ENCODE measurements around the gene PLXNC1. TPM values are rescaled to one million over a fixed set of nuclear protein-coding genes. Genes with fewer than 3 reads are reported as not detected.
A peak's percentile ranks its signal among the peaks of the same experiment; 100 is the strongest.

Gene PLXNC1
- total RNA-seq, 5 donors from 2014 or later (not counting 1 experiment from before 2014, with no cell fraction given), result 12.9 to 23.9 (median 19.2) TPM

DNA sequence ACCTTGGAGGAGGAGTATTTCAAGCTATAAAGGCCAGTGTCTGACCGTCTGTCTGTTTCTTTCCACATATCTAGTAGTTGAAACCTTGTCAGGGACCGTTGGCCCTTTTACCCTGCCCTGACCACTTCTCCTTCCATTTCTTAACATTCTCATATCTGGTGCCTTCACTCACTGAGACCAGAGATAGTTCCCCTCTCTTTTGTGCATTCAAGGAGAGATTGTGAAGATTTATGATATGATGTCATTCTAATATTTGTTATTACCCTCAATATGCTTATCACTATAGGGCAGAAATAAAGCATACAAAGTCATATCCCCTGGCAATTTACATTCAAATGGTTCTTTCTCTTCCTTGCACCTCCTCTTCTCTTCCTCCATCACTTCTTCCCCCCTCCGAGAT, 83.3 kb downstream of the PLXNC1 start:
- Histone ChIP-seq H3K27ac (ENCODE audit: low read length) (no peak overlapping the region), H3K9me3 (no peaks in the 10 kb centered on the region), H3K36me3 (ENCODE audit: control insufficient read depth in 2 of 2, extremely low read depth in 1 of 2, insufficient read depth in 1 of 2, low read length in 1 of 2) (no peaks in the 10 kb centered on the region), H3K4me1 (ENCODE audit: control insufficient read depth in 1 of 2, extremely low read depth in 1 of 2, insufficient read depth in 2 of 2, low read length in 2 of 2) (peaks cover 11 to 13% of the 10 kb centered on the region in 2 experiments), H3K4me3 (ENCODE audit: control insufficient read depth in 1 of 2, extremely low read depth in 1 of 2, low read length in 1 of 2) (no peak overlapping the region), H3K27me3 (replicated peaks in 1 of 2; ENCODE audit: control insufficient read depth in 2 of 2, extremely low read depth in 1 of 2, insufficient read depth in 2 of 2, low read length in 1 of 2) (no peaks in the 10 kb centered on the region)
- DNase-seq (no peak), ATAC-seq (replicated peaks in 1 of 4) (no peak)
- no peak overlapping the region for H3K4me3 Mint-ChIP-seq
- POLR2A ChIA-PET, result no interaction called here
- peak overlapping the region in 1 of 2 donors; percentile 1 for H3K27ac Mint-ChIP-seq
- 100% methylated on average over 1 of the region's 3 CpGs for WGBS (ENCODE audit: insufficient coverage)
- peaks cover 54% of the 10 kb centered on the region for H3K36me3 Mint-ChIP-seq
- no peaks in the 10 kb centered on the region for H3K27me3 Mint-ChIP-seq
- H3K9me3 Mint-ChIP-seq, result no peaks in the 10 kb centered on the region
- CTCF ChIA-PET, result interaction anchor here in 1 of 2 donors (1.2 kb wide), 1 partner anchor 97 kb away, joined by 3 read pairs; no protein-coding TSS in a partner anchor
- peaks cover 17 to 22% (median 18%) of the 10 kb centered on the region in 3 donors for H3K4me1 Mint-ChIP-seq

DNA sequence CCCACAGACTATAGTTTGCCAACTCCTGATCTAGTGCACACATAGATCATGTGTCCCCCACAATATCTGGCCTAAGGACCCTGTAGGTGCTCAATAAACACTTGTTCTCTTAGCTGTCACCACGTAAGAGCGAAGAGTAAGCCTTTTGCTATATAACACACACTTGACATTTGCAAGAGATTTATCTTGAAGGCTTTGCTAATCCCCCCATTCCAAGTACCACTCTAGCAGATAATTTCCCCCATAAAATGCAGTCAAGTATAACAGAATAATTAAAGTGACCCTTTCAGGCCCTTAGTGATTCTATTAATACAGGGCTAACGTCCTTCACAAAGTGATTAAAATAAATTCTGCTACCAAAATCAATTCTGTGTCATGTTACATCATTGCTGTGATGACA, 87.5 kb downstream of the PLXNC1 start:
- Histone ChIP-seq H3K27ac (ENCODE audit: low read length) (no peak overlapping the region), H3K4me1 (ENCODE audit: control insufficient read depth in 1 of 2, extremely low read depth in 1 of 2, insufficient read depth in 2 of 2, low read length in 2 of 2) (peaks cover 4% of the 10 kb centered on the region in 2 experiments), H3K9me3 (no peaks in the 10 kb centered on the region), H3K27me3 (replicated peaks in 1 of 2; ENCODE audit: control insufficient read depth in 2 of 2, extremely low read depth in 1 of 2, insufficient read depth in 2 of 2, low read length in 1 of 2) (no peaks in the 10 kb centered on the region), H3K4me3 (ENCODE audit: control insufficient read depth in 1 of 2, extremely low read depth in 1 of 2, low read length in 1 of 2) (no peak overlapping the region), H3K36me3 (ENCODE audit: control insufficient read depth in 2 of 2, extremely low read depth in 1 of 2, insufficient read depth in 1 of 2, low read length in 1 of 2) (peaks cover 0 to 11% of the 10 kb centered on the region in 2 donors)
- Mint-ChIP-seq H3K36me3 (peaks cover 57% of the 10 kb centered on the region), H3K27me3 (no peaks in the 10 kb centered on the region), H3K27ac (no peak overlapping the region), H3K4me3 (no peak overlapping the region), H3K9me3 (no peaks in the 10 kb centered on the region), H3K4me1 (peaks cover 5 to 8% (median 7%) of the 10 kb centered on the region in 3 donors)
- WGBS (ENCODE audit: insufficient coverage), result 80% methylated on average over 1 of the region's 3 CpGs
- CTCF ChIA-PET, result no interaction called here
- POLR2A ChIA-PET, result no interaction called here
- no peak for DNase-seq
- no peak for ATAC-seq (replicated peaks in 1 of 4)

GRCh38 chr12:94239332-94239993, 91.1 kb downstream of the PLXNC1 start:
- Histone ChIP-seq H3K4me1 (ENCODE audit: control insufficient read depth in 1 of 2, extremely low read depth in 1 of 2, insufficient read depth in 2 of 2, low read length in 2 of 2) (peaks cover 0 to 6% of the 10 kb centered on the region in 2 experiments), H3K4me3 (ENCODE audit: control insufficient read depth in 1 of 2, extremely low read depth in 1 of 2, low read length in 1 of 2) (no peak overlapping the region), H3K27ac (ENCODE audit: low read length) (no peak overlapping the region), H3K27me3 (replicated peaks in 1 of 2; ENCODE audit: control insufficient read depth in 2 of 2, extremely low read depth in 1 of 2, insufficient read depth in 2 of 2, low read length in 1 of 2) (no peaks in the 10 kb centered on the region), H3K9me3 (no peaks in the 10 kb centered on the region), H3K36me3 (ENCODE audit: control insufficient read depth in 2 of 2, extremely low read depth in 1 of 2, insufficient read depth in 1 of 2, low read length in 1 of 2) (peaks cover 0 to 11% of the 10 kb centered on the region in 2 donors)
- Mint-ChIP-seq H3K27me3 (no peaks in the 10 kb centered on the region), H3K27ac (no peak overlapping the region), H3K4me3 (no peak overlapping the region), H3K36me3 (peaks cover 60% of the 10 kb centered on the region), H3K9me3 (no peaks in the 10 kb centered on the region), H3K4me1 (peaks cover 6 to 19% (median 8%) of the 10 kb centered on the region in 3 donors)
- DNase-seq, result no peak
- ATAC-seq (replicated peaks in 1 of 4), result no peak
- WGBS (ENCODE audit: insufficient coverage), result 92% methylated on average over 7 of the region's 7 CpGs
- ChIA-PET CTCF (no interaction called here), POLR2A (interaction anchor here in 1 of 2 donors (0.7 kb wide), 1 partner anchor 1305 kb away, joined by 4 read pairs; no protein-coding TSS in a partner anchor)

DNA sequence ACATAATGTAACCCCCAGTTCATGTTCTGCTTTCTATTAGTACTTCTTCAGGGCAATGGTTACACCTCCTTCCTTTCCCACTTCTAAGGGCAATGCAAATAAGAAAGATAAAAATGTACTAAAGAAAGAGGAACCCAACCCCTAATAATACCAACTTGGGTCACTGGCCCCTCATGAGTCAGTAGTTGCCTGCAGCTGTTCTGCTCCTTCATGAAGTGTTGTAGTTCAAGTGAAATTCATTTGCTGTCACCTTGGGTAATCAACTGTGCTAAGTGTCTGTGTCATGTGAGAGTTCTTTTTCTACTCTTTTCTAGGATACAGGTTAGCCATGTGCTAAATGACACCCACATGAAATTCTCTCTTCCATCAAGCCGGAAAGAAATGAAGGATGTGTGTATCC, 91.8 kb downstream of the PLXNC1 start:
- DNase-seq, result peak in 1 of 35 experiments; percentile 9
- Histone ChIP-seq H3K9me3 (no peaks in the 10 kb centered on the region), H3K27me3 (replicated peaks in 1 of 2; ENCODE audit: control insufficient read depth in 2 of 2, extremely low read depth in 1 of 2, insufficient read depth in 2 of 2, low read length in 1 of 2) (no peaks in the 10 kb centered on the region), H3K27ac (ENCODE audit: low read length) (no peak overlapping the region), H3K4me1 (ENCODE audit: control insufficient read depth in 1 of 2, extremely low read depth in 1 of 2, insufficient read depth in 2 of 2, low read length in 2 of 2) (peaks cover 0 to 13% of the 10 kb centered on the region in 2 experiments), H3K4me3 (ENCODE audit: control insufficient read depth in 1 of 2, extremely low read depth in 1 of 2, low read length in 1 of 2) (no peak overlapping the region), H3K36me3 (ENCODE audit: control insufficient read depth in 2 of 2, extremely low read depth in 1 of 2, insufficient read depth in 1 of 2, low read length in 1 of 2) (peaks cover 0 to 11% of the 10 kb centered on the region in 2 donors)
- Mint-ChIP-seq H3K36me3 (peaks cover 55% of the 10 kb centered on the region), H3K27me3 (no peaks in the 10 kb centered on the region), H3K4me3 (no peak overlapping the region), H3K4me1 (peaks cover 13 to 26% (median 15%) of the 10 kb centered on the region in 3 donors), H3K9me3 (no peaks in the 10 kb centered on the region), H3K27ac (no peak overlapping the region)
- no peak for ATAC-seq (replicated peaks in 1 of 4)
- CTCF ChIA-PET, result no interaction called here
- POLR2A ChIA-PET, result interaction anchor here in 1 of 2 donors (0.7 kb wide), 1 partner anchor 1305 kb away, joined by 4 read pairs; no protein-coding TSS in a partner anchor
- no CpG with 5 or more reads among the region's 1 CpG for WGBS (ENCODE audit: insufficient coverage)

- no peaks in the 10 kb centered on the region for H3K27me3 ChIP-seq (replicated peaks in 1 of 2; ENCODE audit: control insufficient read depth in 2 of 2, extremely low read depth in 1 of 2, insufficient read depth in 2 of 2, low read length in 1 of 2)
- ChIA-PET CTCF (no interaction called here), POLR2A (no interaction called here)
- H3K36me3 ChIP-seq (ENCODE audit: control insufficient read depth in 2 of 2, extremely low read depth in 1 of 2, insufficient read depth in 1 of 2, low read length in 1 of 2), result peaks cover 0 to 18% of the 10 kb centered on the region in 2 donors
- H3K4me3 Mint-ChIP-seq, result no peak overlapping the region
- H3K9me3 ChIP-seq, result no peaks in the 10 kb centered on the region
- H3K4me1 ChIP-seq (ENCODE audit: control insufficient read depth in 1 of 2, extremely low read depth in 1 of 2, insufficient read depth in 2 of 2, low read length in 2 of 2), result peaks cover 0 to 27% of the 10 kb centered on the region in 2 experiments
- peaks cover 46% of the 10 kb centered on the region for H3K36me3 Mint-ChIP-seq
- peaks cover 22 to 41% (median 24%) of the 10 kb centered on the region in 3 donors for H3K4me1 Mint-ChIP-seq
- DNase-seq (no peak), ATAC-seq (replicated peaks in 1 of 4) (no peak)
- no peaks in the 10 kb centered on the region for H3K9me3 Mint-ChIP-seq
- H3K4me3 ChIP-seq (ENCODE audit: control insufficient read depth in 1 of 2, extremely low read depth in 1 of 2, low read length in 1 of 2), result no peak overlapping the region
- no peak overlapping the region for H3K27ac ChIP-seq (ENCODE audit: low read length)
- WGBS (ENCODE audit: insufficient coverage), result 91% methylated on average over 6 of the region's 6 CpGs
- H3K27ac Mint-ChIP-seq, result no peak overlapping the region
- no peaks in the 10 kb centered on the region for H3K27me3 Mint-ChIP-seq
Observed at GRCh38 chr12:94242901-94243300, 94.5 kb downstream of the PLXNC1 start.

DNA sequence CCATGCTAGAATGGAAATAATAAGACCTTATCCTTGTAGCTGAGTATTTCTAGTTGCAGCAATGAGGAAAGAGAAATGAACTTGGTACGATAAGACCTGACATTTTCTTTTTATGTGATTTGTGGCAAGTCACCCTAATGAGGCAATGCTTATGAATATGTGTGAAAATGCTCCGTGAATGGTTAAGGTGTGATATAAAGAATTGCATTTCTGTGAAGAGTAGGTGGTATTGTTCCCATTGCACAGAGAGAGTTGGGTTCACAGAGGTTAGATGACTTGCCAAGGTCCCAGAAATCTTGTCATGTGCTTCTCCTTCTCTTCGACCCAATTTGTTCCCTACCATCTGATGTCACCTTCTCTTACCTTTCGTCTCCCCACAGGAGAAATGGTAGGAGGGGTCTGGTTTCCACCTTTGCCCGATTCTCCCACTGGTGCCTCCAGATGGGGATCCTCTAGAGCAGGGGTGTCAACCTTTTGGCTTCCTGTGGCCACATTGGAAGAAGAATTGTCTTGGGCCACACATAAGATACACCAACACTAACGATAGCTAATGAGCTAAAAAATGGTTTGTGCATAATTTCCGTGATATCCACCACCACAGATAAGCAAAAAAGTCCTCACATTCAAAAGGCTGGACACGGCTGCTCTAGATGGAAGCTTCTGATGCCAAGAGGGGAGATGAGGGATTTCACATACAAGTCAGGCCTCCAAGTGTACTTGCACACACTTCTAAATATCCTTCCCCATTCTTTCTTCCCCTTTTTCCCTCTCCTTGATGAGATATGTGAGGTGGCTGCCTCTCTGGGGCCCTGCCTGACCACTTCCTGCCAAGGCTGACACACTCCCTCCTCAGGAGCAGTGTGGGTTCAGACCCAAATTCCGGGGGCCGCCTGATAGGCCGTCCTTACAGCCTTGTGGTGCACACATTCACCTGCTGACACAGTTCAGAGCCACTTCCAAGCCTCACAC, 96.1 kb downstream of the PLXNC1 start:
- Mint-ChIP-seq H3K4me1 (peaks cover 22 to 41% (median 24%) of the 10 kb centered on the region in 3 donors), H3K27ac (peak overlapping the region; percentile 80 to 85), H3K36me3 (peaks cover 54% of the 10 kb centered on the region), H3K27me3 (no peaks in the 10 kb centered on the region), H3K4me3 (no peak overlapping the region), H3K9me3 (no peaks in the 10 kb centered on the region)
- ChIA-PET CTCF (no interaction called here), POLR2A (interaction anchor here in 1 of 2 donors (0.5 to 0.7 kb wide), 2 partner anchors 16 to 89 kb away, joined by 3 to 4 read pairs; no protein-coding TSS in a partner anchor)
- Histone ChIP-seq H3K9me3 (no peaks in the 10 kb centered on the region), H3K27ac (ENCODE audit: low read length) (peak overlapping the region; percentile 71), H3K4me3 (ENCODE audit: control insufficient read depth in 1 of 2, extremely low read depth in 1 of 2, low read length in 1 of 2) (no peak overlapping the region), H3K27me3 (replicated peaks in 1 of 2; ENCODE audit: control insufficient read depth in 2 of 2, extremely low read depth in 1 of 2, insufficient read depth in 2 of 2, low read length in 1 of 2) (no peaks in the 10 kb centered on the region), H3K4me1 (ENCODE audit: control insufficient read depth in 1 of 2, extremely low read depth in 1 of 2, insufficient read depth in 2 of 2, low read length in 2 of 2) (peaks cover 0 to 27% of the 10 kb centered on the region in 2 experiments), H3K36me3 (ENCODE audit: control insufficient read depth in 2 of 2, extremely low read depth in 1 of 2, insufficient read depth in 1 of 2, low read length in 1 of 2) (peaks cover 0 to 24% of the 10 kb centered on the region in 2 donors)
- peak; percentile 71 to 91 (median 74) for ATAC-seq (replicated peaks in 1 of 4)
- DNase-seq, result peak in 31 of 35 experiments; percentile 6 to 52 (median 25)
- 23% methylated on average over 5 of the region's 11 CpGs for WGBS (ENCODE audit: insufficient coverage)
